Effector memory CD4-positive, alpha-beta T cell (primary cell): ENCODE data around the gene HECW1.

Experiments
- DNase-seq, 3 donors: peaks; one replicate each; pipeline ENCODE4 v3.0.0-alpha.2; 2020
- H3K27ac ChIP-seq: 2 replicates; pipeline ENCODE4 v1.7.0; 2013; ENCODE audit warnings: mild to moderate bottlenecking, low read length, moderate library complexity; ENCODE audit not compliant: insufficient read depth, poor library complexity, severe bottlenecking
- H3K27me3 ChIP-seq: replicated peaks from 2 replicates; pipeline ENCODE4 v1.7.0; 2013; ENCODE audit warnings: mild to moderate bottlenecking, low read length; ENCODE audit not compliant: insufficient read depth, control insufficient read depth, poor library complexity, severe bottlenecking
- H3K36me3 ChIP-seq: 2 replicates; pipeline ENCODE4 v1.7.0; 2013; ENCODE audit warnings: mild to moderate bottlenecking, low read length, moderate library complexity; ENCODE audit not compliant: control insufficient read depth, insufficient read depth
- H3K4me1 ChIP-seq: 2 replicates; pipeline ENCODE4 v1.7.0; 2013; ENCODE audit warnings: low read length, mild to moderate bottlenecking; ENCODE audit not compliant: control insufficient read depth, insufficient read depth, poor library complexity, severe bottlenecking
- H3K4me3 ChIP-seq: 2 replicates; pipeline ENCODE4 v1.7.0; 2013; ENCODE audit warnings: low read length, low read depth, mild to moderate bottlenecking; ENCODE audit not compliant: insufficient read depth, poor library complexity, severe bottlenecking
- H3K9me3 ChIP-seq: 2 replicates; pipeline ENCODE4 v1.7.0; 2013; ENCODE audit warnings: mild to moderate bottlenecking, low read length, moderate library complexity; ENCODE audit not compliant: control insufficient read depth

HECW1 gene

DNA sequence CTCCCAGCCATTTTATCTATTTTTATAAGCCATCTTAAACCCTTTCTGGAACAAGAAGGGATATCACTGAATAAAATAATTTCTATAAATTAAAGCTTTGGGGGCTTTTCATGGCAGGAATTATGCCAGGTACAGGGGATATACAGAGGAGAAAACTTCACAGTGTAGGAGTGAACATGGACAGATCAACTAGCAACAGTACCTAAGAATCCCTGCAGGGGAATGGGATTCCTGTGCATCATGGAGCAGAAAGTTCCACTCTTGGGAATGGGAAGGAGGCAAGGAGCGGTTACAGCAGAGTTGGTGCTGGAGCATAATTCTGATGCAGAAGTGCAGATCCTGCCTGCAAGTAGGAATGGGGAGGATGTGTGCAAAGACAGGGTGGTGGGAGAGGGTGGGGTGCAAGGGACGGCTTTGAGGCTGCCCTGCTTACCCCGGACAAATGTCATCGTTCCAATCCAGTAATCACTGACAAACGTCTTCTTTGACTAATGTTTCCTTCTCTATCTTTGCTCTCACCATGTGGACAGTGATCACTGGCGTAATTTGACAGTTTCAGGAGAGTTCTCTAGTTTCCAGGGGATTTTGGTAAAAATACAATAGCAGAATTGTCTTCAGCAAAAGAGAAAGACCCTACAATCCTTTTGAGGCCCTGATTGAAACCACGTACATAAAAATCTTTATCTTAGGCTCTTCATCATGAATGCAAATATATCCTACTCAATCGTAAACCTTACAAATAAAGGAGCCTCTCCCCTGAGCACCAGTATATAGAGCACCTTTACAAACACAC, 196.7 kb downstream of the HECW1 start:
- Histone ChIP-seq H3K27me3 (no peaks in the 10 kb centered on the region), H3K4me1 (no peaks in the 10 kb centered on the region), H3K4me3 (no peak overlapping the region), H3K36me3 (no peaks in the 10 kb centered on the region), H3K27ac (no peak overlapping the region), H3K9me3 (no peaks in the 10 kb centered on the region)
- DNase-seq: no peak

DNA sequence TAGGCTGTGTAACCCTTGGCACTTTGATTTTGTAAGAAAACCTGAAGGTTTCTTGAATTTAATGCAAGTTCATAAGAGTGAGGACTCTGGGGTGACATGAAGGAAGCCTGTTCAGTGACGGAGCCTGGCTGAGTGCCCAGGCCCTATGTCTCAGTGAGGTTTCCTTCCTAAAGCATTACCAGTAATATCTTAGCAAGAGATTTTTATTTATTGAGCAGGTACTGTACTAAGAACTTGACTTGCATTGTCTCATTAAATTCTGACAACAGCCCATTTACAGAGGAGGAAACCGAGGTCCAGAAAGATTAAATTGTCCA, 197.2 kb downstream of the HECW1 start:
- Histone ChIP-seq H3K4me3 (no peak overlapping the region), H3K4me1 (no peaks in the 10 kb centered on the region), H3K36me3 (no peaks in the 10 kb centered on the region), H3K27me3 (no peaks in the 10 kb centered on the region), H3K9me3 (no peaks in the 10 kb centered on the region), H3K27ac (no peak overlapping the region)
- no peak for DNase-seq

DNA sequence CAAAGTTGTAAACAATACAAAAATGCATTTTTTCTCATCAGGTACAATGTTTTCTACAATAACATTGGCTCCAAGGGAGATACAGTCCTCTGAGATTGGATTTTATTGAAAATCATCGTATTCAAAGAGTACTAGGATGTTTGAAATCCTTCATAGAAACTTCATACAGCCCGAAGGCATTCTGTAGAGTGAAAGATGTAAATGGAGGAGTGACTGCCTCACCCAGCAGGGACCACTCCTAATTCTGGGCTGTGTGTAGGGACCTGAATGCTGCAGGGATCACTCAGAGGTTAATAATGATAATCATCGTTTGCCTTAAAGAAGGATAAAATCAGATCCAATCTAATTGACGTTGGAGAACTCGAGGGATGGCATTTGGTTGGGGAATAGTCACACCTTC, 198.6 kb downstream of the HECW1 start:
- H3K36me3 ChIP-seq: no peaks in the 10 kb centered on the region
- no peaks in the 10 kb centered on the region for H3K27me3 ChIP-seq
- no peaks in the 10 kb centered on the region for H3K4me1 ChIP-seq
- no peak overlapping the region for H3K4me3 ChIP-seq
- no peak for DNase-seq
- no peaks in the 10 kb centered on the region for H3K9me3 ChIP-seq
- no peak overlapping the region for H3K27ac ChIP-seq

DNA sequence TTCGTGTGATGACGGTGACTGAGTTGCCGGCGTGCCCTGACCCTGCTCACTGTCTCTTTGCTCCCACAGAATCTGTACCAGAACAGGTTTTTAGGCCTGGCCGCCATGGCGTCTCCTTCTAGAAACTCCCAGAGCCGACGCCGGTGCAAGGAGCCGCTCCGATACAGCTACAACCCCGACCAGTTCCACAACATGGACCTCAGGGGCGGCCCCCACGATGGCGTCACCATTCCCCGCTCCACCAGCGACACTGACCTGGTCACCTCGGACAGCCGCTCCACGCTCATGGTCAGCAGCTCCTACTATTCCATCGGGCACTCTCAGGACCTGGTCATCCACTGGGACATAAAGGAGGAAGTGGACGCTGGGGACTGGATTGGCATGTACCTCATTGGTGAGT, 199.2 kb downstream of the HECW1 start:
- H3K9me3 ChIP-seq: no peaks in the 10 kb centered on the region
- no peaks in the 10 kb centered on the region for H3K36me3 ChIP-seq
- no peak for DNase-seq
- no peaks in the 10 kb centered on the region for H3K4me1 ChIP-seq
- H3K27ac ChIP-seq: no peak overlapping the region
- H3K27me3 ChIP-seq: no peaks in the 10 kb centered on the region
- no peak overlapping the region for H3K4me3 ChIP-seq

GRCh38 chr7:43313628-43314378, 201.4 kb downstream of the HECW1 start:
- DNase-seq: no peak
- Histone ChIP-seq H3K9me3 (no peaks in the 10 kb centered on the region), H3K36me3 (no peaks in the 10 kb centered on the region), H3K4me3 (no peak overlapping the region), H3K27ac (no peak overlapping the region), H3K27me3 (no peaks in the 10 kb centered on the region), H3K4me1 (no peaks in the 10 kb centered on the region)

GRCh38 chr7:43314379-43315158, 202.1 kb downstream of the HECW1 start:
- Histone ChIP-seq H3K9me3 (no peaks in the 10 kb centered on the region), H3K4me3 (no peak overlapping the region), H3K36me3 (no peaks in the 10 kb centered on the region), H3K27me3 (no peaks in the 10 kb centered on the region), H3K4me1 (no peaks in the 10 kb centered on the region), H3K27ac (no peak overlapping the region)
- no peak for DNase-seq

GRCh38 chr7:43317075-43317474, 204.6 kb downstream of the HECW1 start:
- H3K4me3 ChIP-seq: no peak overlapping the region
- no peaks in the 10 kb centered on the region for H3K27me3 ChIP-seq
- no peak overlapping the region for H3K27ac ChIP-seq
- H3K36me3 ChIP-seq: no peaks in the 10 kb centered on the region
- H3K9me3 ChIP-seq: no peaks in the 10 kb centered on the region
- no peaks in the 10 kb centered on the region for H3K4me1 ChIP-seq
- DNase-seq: no peak

DNA sequence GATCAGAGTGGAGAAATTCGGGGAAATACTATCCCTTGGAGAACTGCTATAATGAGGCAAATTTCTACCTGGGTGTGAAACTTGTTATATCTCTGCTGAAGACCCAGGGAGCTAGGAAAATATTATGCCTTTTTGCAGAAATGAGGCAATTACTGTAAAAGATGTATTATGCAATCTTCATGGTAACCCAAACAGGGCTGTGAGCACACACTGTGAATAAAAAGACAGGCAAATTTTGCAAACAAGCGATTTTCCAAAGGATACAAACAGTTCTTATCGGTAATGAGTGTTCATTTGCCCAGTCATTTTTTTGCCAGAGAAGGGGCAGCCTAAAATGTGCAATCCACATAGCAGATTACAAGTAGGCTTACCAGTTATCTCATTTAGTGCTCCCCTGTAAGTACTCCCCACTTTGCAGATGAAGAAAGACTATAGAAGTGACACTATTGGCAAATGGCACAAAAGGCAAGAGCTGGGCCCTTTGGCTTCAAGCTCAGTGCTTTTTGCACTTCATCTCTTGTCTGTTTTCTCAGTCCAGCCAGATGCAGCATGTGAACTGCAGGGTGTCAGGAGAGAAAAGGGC, 205.8 kb downstream of the HECW1 start:
- Histone ChIP-seq H3K36me3 (no peaks in the 10 kb centered on the region), H3K27ac (no peak overlapping the region), H3K4me1 (no peaks in the 10 kb centered on the region), H3K27me3 (no peaks in the 10 kb centered on the region), H3K9me3 (no peaks in the 10 kb centered on the region), H3K4me3 (no peak overlapping the region)
- DNase-seq: no peak

DNA sequence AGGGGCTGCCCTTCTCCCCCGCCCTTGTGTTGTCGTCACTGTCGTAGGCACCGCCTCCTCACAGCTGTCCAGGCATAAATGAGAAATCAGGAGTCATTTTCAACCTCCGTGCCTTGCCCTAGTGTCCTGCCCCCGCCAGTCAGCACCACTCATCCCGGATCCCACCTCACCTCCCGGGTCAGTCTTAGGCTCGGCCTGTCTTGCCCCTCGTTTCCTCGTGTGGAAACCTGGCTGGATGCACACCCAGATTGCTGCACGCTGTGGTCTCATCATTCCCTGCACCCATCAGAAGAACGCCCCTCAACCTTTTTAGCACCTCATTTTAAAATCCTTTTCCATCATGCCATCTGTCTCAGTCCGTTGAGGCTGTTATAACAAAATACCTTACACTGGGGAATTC, 213.1 kb downstream of the HECW1 start:
- Histone ChIP-seq H3K36me3 (no peaks in the 10 kb centered on the region), H3K9me3 (no peaks in the 10 kb centered on the region), H3K4me3 (no peak overlapping the region), H3K27me3 (no peaks in the 10 kb centered on the region), H3K27ac (no peak overlapping the region), H3K4me1 (no peaks in the 10 kb centered on the region)
- no peak for DNase-seq
